HG02885 (cell line): ENCODE measurements around the gene MCOLN3.

ENCODE experiments used
- ATAC-seq: cut with Tn5 transposase; IDR thresholded peaks from one replicate; pipeline ENCODE4 v1.9.1; 2021; ENCODE audit warnings: mild to moderate bottlenecking; ENCODE audit not compliant: unreplicated experiment, poor library complexity

MCOLN3 gene

DNA sequence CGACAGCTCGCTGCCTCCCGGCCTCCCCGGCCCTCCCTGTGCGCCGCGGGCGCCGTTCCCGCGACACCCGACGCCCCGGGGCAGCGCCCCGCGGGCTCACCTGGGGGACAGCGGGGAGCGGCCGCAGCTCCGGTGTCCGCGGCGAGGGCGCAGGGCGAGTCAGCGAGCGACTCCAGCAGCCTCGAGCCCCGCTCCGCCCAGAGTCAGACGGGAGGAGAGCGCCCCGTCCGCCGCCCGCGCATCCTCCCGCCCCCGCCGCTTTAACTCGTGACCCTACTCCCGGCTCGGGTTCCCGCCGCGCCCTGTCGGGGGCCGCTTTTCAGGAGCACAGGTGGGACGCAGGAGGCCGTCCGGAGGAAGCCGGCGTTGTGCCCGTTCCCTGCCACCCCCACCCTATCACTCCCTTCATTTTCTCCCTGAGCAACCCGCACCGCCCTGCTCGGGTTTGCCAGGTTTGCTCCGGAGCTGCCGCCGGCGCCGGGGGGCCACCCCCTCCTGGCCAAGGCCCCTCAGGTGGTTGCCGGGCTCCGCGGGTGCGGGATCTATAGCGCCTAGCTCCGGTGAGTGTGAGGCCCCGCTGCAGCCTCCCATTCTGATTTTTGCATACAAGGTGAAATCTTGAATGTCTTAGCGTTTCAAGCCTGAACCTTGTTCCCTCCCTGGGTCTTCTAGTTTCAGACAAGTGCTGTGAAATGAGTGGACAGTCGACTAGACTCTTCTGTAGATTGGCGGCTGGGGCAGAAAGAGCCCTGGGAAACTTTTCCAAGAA, at the start of gene MCOLN3:
Gene MCOLN3 (minus strand): TSS at position 205 of the 769 bp plus-strand sequence. CDS start 3,140 bp downstream, outside the sequence.
- peak; percentile 78 for ATAC-seq

DNA sequence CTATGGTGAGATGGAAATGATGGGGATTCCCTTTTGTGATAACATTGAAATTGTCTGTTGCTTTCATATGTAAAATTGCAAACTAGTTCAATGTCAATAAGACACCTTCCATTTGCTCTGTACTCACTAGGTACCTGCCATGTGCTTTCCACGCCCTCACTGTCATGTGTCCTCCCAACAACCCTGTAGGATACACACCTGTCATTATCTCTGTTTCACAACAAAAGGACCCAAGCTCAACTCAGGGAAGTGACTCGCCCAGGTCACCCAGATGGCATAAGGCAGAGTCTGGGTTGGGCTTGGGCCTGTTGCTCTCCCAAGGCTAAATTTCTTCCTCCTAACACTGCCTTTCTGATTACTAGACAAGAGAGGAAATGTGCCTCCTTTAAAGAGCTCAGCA, 45.3 kb upstream of the MCOLN3 start:
- ATAC-seq = no peak

- ATAC-seq = no peak
These were observed 43.5 kb upstream of the MCOLN3 start for GRCh38 chr1:85091671-85092280.

GRCh38 chr1:85090225-85090624, 41.9 kb upstream of the MCOLN3 start:
- ATAC-seq = no peak

GRCh38 chr1:85089203-85089602, 40.9 kb upstream of the MCOLN3 start:
- no peak for ATAC-seq

GRCh38 chr1:85088408-85088784, 40.1 kb upstream of the MCOLN3 start:
- ATAC-seq = no peak

DNA sequence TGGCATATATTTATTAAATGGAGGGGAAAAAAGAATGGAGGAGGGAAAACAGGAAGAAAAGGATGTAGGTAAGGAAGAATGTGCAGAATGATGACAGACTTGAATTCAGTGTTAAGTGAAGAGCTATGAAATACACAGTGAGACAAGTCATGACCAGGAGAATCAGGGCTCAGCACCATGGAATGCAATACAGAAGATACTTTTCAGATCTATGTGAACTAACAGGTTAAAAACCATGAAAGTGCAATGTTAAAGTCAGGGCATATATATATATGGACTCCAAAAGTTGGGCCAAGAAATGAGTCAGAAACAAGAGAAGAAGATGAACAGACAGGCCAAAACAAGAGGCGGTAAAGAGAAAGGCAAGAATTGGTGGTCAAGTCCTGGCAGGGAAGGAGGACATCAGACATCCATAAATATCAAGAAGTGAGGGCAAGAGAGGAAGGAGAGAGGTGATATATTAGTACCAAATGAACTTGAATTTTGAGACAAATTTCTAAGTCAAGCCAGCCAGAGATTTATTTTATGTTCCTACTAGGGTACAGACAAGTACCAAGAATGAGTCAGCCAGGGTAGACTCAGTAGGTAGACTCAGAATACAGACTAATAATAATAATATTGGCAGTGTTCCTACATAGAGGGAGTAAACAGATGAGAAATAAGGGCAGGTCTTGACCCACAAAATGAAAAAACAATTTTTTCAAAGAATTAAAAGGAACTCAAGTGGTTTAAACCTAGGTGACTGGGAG, 39.5 kb upstream of the MCOLN3 start:
- no peak for ATAC-seq

DNA sequence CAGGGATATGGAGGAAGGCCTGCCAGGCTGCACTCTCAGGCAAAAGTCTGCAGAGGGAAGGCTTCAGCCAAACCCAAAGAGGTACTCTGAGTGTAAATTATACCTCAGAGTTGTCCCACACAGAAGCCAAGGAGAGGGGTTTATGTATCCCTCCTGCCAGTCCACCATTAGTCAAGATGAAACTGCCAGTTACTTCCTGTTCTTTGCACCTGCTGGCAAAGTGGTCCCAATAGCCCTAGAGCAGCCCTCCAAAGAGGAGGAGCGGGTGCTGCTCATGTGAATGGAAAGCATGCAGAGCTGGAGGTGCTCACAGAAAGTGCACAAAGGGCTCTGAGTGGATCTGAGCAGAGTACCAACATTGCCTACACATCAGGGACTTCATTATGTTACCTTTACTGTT, 37.1 kb upstream of the MCOLN3 start:
- ATAC-seq = no peak

GRCh38 chr1:85078903-85079302, 30.6 kb upstream of the MCOLN3 start:
- ATAC-seq = peak; percentile 50

- no peak for ATAC-seq
These were observed 26.2 kb upstream of the MCOLN3 start for GRCh38 chr1:85074365-85074964.

DNA sequence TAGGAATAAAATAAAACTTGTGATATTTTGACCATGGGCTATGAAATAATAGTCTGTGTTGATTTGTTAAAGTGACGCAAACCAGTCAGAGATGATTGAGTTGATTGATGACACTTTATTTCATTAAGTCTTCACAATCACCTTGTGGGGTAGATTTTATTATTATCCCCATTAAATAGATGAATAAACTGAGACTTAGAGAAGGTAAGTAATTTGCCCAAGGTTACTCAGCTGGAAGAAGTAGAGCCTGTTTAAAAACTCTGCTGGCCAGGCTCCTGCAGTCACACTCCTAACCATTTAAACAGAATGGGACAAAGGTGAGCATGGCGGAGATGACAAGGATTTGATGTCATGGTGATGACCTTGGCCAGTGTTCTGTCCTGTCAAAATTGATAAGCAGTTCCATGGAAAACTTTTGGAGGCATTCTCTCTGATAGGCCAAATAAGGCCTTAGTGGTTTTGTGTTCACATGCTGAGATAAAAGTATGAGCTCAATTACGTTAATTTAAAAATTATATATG, 22.7 kb upstream of the MCOLN3 start:
- no peak for ATAC-seq

DNA sequence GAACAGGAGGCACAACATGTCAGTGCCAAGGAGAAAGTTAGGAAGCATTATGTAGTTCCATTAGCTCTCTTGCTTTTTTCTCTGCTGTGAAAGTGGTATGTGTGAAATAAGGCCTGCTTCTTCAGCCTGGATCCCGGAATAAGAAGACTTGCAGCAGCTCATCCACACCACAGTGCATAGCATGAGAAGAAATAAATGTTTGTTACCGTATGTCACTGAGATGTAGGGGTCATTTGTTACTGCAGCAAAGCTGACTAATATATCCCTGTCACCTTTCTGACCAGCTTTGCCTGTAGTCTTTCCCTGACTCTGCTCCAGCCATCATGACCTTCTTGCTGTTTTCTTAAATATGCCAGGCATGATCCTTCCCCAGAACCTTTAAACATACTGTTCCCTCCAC, 20.5 kb upstream of the MCOLN3 start:
- ATAC-seq = no peak

- ATAC-seq = no peak
These were observed 17.2 kb upstream of the MCOLN3 start for GRCh38 chr1:85065550-85065949.

- peak; percentile 1 for ATAC-seq
These were observed 14.2 kb upstream of the MCOLN3 start for GRCh38 chr1:85062425-85063026.

- peak; percentile 100 for ATAC-seq
These were observed 13.6 kb upstream of the MCOLN3 start for GRCh38 chr1:85061711-85062424.

- no peak for ATAC-seq
These were observed 11.7 kb upstream of the MCOLN3 start for GRCh38 chr1:85060038-85060437.

GRCh38 chr1:85059563-85059962, 11.3 kb upstream of the MCOLN3 start:
- no peak for ATAC-seq

- ATAC-seq = no peak
These were observed 10.5 kb upstream of the MCOLN3 start for GRCh38 chr1:85058786-85059185.

DNA sequence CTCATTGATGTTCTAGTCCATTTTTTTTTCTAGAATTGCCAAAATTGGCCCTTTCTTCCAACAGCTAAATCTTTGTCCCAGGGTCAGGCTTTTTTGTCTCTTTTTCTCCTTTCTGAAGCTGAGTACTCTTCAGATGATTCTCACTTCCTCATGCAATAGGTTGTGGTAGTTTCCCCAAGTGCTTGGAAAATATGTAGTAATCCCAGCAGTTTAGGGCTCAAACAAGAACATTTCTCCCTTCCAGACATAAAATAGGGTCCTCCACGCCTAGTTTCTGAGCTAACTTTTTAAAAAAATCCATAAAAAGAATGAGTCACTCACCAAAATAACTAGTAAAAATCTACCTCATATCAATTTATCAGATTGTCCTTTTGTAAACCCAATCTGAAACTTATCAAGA, 10.0 kb upstream of the MCOLN3 start:
- no peak for ATAC-seq

DNA sequence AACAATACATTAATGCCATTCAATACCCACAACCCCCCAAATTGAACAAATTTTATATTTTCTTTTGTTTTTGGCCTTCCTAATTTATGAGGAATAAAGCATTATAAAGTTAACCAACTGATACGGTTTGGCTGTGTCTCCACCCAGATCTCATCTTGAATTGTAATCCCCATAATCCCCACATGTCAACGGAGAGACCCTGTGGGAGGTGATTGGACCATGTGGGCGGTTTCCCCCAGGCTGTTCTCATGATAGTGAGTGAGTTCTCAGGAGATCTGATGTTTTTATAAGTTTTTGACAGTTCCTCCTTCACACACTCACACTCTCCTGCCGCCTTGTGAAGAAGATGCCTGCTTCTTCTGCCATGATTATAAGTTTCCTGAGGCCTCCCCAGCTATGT, 6.4 kb upstream of the MCOLN3 start:
- ATAC-seq = no peak
